GM21526 (cell line): ENCODE results near the gene NKAIN2.
"Not testable (repeated sequence)": the region's sequence is repeated elsewhere in the genome, so short reads cannot be mapped to it uniquely, and the experiment has no call there.

Experiments
- ATAC-seq: cut with Tn5 transposase; IDR thresholded peaks from one replicate; pipeline ENCODE4 v1.9.1; 2021; ENCODE audit warnings: moderate library complexity; ENCODE audit not compliant: unreplicated experiment, low FRiP score

NKAIN2 gene

GRCh38 chr6:124294574-124295200 is 491.0 kb downstream of the NKAIN2 start:
- ATAC-seq, result no peak

- ATAC-seq, result no peak
Observed at GRCh38 chr6:124297507-124297906, 493.8 kb downstream of the NKAIN2 start.

- no peak for ATAC-seq
Observed at GRCh38 chr6:124298730-124299129, 495.1 kb downstream of the NKAIN2 start.

- not testable (repeated sequence) for ATAC-seq
Observed at GRCh38 chr6:124300907-124301306, 497.2 kb downstream of the NKAIN2 start.

GRCh38 chr6:124303971-124304370 is 500.3 kb downstream of the NKAIN2 start:
- no peak for ATAC-seq

- ATAC-seq, result no peak
Observed at GRCh38 chr6:124310139-124310538, 506.5 kb downstream of the NKAIN2 start.

GRCh38 chr6:124319410-124319809 is 515.7 kb downstream of the NKAIN2 start:
- no peak for ATAC-seq

GRCh38 chr6:124324237-124324636 is 520.6 kb downstream of the NKAIN2 start:
- no peak for ATAC-seq

- ATAC-seq, result no peak
Observed at GRCh38 chr6:124330197-124330596, 526.5 kb downstream of the NKAIN2 start.

GRCh38 chr6:124334359-124334758 is 530.7 kb downstream of the NKAIN2 start:
- no peak for ATAC-seq

- ATAC-seq, result no peak
Observed at GRCh38 chr6:124339610-124340334, 536.1 kb downstream of the NKAIN2 start.

GRCh38 chr6:124348339-124348738 is 544.7 kb downstream of the NKAIN2 start:
- not testable (repeated sequence) for ATAC-seq

- ATAC-seq, result no peak
Observed at GRCh38 chr6:124355146-124355545, 551.5 kb downstream of the NKAIN2 start.

GRCh38 chr6:124356276-124356810 is 552.7 kb downstream of the NKAIN2 start:
- ATAC-seq, result no peak

GRCh38 chr6:124356811-124357210 is 553.1 kb downstream of the NKAIN2 start:
- no peak for ATAC-seq

GRCh38 chr6:124368131-124368530 is 564.5 kb downstream of the NKAIN2 start:
- no peak for ATAC-seq

GRCh38 chr6:124371974-124372475 is 568.4 kb downstream of the NKAIN2 start:
- ATAC-seq, result no peak

GRCh38 chr6:124373386-124373785 is 569.7 kb downstream of the NKAIN2 start:
- ATAC-seq, result no peak

GRCh38 chr6:124389127-124389526 is 585.5 kb downstream of the NKAIN2 start:
- ATAC-seq, result no peak

GRCh38 chr6:124393536-124393935 is 589.9 kb downstream of the NKAIN2 start:
- no peak for ATAC-seq

- no peak for ATAC-seq
Observed at GRCh38 chr6:124396361-124396760, 592.7 kb downstream of the NKAIN2 start.
